ENCODE results near the gene VPS52.

The VPS52 gene

DNA sequence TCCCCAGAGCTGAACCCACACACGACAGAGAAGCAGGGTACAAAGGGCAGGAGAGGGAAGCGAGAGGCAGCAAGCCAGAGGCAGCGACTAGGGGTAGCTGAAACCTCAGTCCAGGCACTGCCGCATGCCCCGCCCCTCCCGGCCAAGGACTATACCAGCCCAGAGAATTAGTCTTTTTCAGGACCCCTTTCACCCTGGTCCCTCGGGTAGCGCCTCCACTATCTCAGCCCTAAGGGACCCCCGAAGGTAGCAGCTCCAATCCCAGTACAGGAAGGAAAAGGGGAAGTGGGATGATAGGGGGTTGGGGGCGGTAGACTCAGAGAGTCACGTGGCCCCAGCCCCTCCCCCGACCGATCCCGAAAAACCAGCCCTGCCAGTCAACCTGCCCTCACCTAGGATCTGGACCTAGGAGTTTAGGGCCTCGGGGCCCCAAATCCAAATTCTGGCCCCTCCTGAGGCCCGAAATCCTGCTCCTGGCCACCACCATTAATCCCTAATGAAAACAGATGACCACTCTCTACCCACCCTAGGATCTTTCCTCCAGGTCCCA lies 25.8 kb upstream of the VPS52 start:
- peaks cover 46% of the 10 kb centered on the region for H3K36me3 Mint-ChIP-seq (ENCODE audit: insufficient read depth)
- peaks cover 47% of the 10 kb centered on the region for H3K4me1 Mint-ChIP-seq
- no peak for DNase-seq (ENCODE audit: low spot score in 2 of 2)
- H3K4me3 Mint-ChIP-seq = peak overlapping the region; percentile 97
- H3K27me3 Mint-ChIP-seq = no peaks in the 10 kb centered on the region
- no peaks in the 10 kb centered on the region for H3K9me3 Mint-ChIP-seq
- ATAC-seq (replicated peaks; ENCODE audit: extremely low read depth, poor library complexity, severe bottlenecking) = no peak
- peak overlapping the region; percentile 98 for H3K27ac Mint-ChIP-seq (ENCODE audit: low read depth)

DNA sequence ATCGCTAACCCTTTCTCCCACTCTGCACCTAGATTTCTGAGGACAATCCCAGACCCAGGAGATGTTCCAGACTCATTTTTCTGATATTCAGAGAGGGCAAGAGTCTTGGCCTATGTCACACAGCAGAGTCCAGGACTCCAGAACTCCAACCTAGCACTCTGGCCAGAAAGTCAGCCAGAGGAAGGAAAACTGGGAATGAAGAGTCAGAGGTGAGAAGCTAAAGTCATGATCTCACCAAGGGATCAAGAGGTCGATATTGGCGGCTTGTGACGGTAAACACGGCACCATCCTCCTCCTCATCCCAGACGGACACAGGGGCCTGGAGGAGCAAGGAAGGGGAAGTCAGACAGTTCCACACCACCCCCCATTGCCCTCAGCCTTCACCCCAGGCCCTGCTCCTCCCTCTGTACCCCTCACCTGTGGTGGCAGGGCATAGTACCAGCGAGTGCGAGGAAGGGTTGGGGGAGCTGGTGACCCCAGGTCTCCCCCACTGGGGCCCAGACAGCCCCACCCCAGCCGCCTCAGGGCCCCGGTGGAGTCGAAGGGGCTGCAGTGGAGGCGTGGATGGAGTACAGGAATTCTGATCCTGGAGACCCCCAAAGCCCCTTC lies 25.2 kb upstream of the VPS52 start:
- Mint-ChIP-seq H3K27ac (ENCODE audit: low read depth) (no peak overlapping the region), H3K9me3 (no peaks in the 10 kb centered on the region), H3K36me3 (ENCODE audit: insufficient read depth) (peaks cover 43% of the 10 kb centered on the region), H3K4me1 (peaks cover 47% of the 10 kb centered on the region), H3K27me3 (no peaks in the 10 kb centered on the region), H3K4me3 (peak overlapping the region; percentile 97)
- DNase-seq (ENCODE audit: low spot score in 2 of 2) (no peak), ATAC-seq (replicated peaks; ENCODE audit: extremely low read depth, poor library complexity, severe bottlenecking) (no peak)

DNA sequence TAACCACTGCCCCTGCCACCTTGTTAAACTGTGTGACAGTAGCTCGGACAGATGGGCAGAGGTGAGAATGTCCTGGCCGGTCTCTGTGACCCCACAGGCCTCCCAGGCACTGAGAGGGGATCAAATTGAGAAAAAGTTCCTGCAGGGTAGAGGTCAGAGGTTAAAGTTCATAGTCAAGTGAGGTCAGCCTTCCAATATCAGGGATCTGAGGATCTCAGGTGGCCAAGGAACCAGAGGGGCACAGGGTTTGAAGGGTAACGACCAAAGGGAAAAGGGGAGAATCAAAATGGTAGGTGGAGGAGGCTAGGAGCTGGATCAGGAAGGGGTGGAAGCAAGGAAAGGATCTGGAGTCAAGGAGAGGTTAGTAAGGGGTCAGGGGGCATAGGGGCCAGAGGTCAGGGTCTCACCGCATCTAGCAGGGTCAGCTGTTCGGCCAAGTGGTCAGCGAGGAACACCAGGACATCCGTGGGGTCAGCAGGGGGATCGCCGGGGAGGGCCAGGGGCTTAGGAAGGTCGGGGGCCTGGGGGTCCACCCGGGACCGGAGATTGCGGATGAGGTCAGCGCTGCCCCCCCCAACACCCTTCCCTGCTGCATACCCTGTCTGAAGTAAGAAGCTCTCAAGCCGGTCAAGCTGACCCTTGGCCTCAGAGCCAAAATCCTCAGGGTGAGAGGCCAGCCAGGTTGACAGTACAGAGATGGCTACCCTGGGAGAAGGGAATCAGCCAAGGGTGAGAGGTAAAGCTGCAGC lies 24.1 kb upstream of the VPS52 start:
- H3K27ac Mint-ChIP-seq (ENCODE audit: low read depth) = peak overlapping the region; percentile 72

DNA sequence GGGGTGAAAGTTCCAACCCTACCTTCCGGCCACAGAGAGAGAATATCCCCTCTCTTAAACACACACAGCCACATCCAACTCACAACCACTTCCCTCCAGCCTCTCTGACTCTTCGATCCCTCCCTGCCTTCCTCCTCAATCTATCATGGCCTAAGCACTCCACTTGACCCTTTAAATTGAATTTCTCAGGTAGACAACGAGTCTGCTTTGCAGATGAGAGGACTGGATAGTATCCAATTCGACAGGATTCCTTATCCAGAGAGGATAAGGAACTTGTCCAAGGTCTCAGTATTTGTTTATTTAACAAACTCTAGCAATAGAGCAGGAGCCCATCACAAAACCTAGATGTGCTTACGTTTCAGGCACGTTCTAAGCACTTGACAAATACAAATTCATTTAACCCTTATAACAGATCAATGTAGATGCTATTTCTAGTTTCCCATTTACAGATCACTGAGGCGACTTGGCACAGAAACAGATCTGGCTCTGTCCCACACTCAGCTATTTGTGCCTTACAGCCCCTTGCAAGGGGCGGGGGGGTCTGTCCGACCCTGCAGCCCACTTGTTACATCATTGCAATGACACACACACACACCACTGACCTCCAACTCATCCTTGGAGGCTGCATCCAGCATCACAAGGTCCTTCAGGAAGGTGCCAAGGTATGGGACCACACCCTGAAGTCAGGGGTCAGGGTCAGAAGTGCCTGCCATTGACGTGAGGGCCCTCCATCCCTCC lies 22.6 kb upstream of the VPS52 start:
- DNase-seq (ENCODE audit: low spot score in 2 of 2) = no peak
- Mint-ChIP-seq H3K36me3 (ENCODE audit: insufficient read depth) (peaks cover 30% of the 10 kb centered on the region), H3K27ac (ENCODE audit: low read depth) (no peak overlapping the region), H3K9me3 (no peaks in the 10 kb centered on the region), H3K27me3 (no peaks in the 10 kb centered on the region), H3K4me1 (peaks cover 47% of the 10 kb centered on the region), H3K4me3 (no peak overlapping the region)
- no peak for ATAC-seq (replicated peaks; ENCODE audit: extremely low read depth, poor library complexity, severe bottlenecking)

More for the DNA sequence above, 24.1 kb upstream of the VPS52 start:
- H3K36me3 Mint-ChIP-seq (ENCODE audit: insufficient read depth) = peaks cover 36% of the 10 kb centered on the region
- H3K4me1 Mint-ChIP-seq = peaks cover 41% of the 10 kb centered on the region
- peak overlapping the region; percentile 97 for H3K4me3 Mint-ChIP-seq
- DNase-seq (ENCODE audit: low spot score in 2 of 2) = no peak
- H3K27me3 Mint-ChIP-seq = no peaks in the 10 kb centered on the region
- no peaks in the 10 kb centered on the region for H3K9me3 Mint-ChIP-seq
- ATAC-seq (replicated peaks; ENCODE audit: extremely low read depth, poor library complexity, severe bottlenecking) = no peak

DNA sequence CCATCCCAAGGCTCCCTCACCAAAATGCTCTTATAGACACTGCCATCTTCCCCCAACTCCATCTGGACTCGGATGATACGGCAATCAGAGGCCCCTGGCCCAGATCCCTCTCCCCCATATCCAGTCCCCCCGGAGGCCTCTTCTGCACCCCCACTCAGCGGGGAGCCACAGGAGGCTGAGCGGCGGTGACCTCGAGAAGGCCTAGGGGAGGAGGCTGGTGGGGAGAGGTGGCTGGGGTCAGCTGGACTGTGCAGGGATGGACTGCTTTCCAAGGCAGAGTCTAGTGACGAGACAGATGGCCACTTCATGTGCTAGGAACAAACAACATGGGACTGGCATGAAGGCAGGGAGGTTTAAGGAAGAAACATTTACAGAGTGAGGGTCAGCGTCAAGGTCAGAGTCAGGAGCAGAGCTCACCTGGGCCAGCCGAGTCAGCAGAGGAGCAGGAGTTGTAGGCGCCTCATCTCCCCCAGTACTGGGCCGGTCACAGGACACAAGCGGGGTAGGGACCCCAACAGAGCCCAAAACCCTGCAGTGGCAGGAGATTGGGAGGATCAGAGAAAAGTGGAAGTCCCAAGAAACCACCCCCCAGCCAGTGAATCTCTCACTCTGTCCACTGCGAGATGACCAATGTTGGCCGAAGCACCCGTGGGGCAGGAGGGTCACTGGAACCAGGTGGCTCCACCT lies 21.5 kb upstream of the VPS52 start:
- no peaks in the 10 kb centered on the region for H3K27me3 Mint-ChIP-seq
- no peak for ATAC-seq (replicated peaks; ENCODE audit: extremely low read depth, poor library complexity, severe bottlenecking)
- H3K4me3 Mint-ChIP-seq = no peak overlapping the region

DNA sequence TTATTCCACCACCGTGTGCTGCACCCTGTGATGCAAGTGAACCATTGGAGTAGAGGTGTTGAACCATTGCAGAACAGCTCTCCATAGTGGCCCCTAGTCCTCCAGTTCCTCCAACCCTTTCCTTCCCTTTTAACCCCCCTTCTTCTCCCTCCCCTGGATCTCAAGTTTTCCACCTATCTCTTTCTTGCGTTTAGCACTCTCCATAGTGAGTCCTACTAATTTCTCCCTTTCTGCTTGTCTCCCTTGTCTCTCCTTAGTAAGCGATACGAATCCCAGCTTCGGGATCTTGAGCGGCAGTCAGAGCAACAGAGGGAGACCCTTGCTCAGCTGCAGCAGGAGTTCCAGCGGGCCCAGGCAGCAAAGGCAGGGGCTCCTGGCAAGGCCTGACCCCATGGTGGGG lies 18.8 kb upstream of the VPS52 start:
- H3K36me3 Mint-ChIP-seq (ENCODE audit: insufficient read depth) = peaks cover 25% of the 10 kb centered on the region
- no peak for DNase-seq (ENCODE audit: low spot score in 2 of 2)

More for the DNA sequence above, 21.5 kb upstream of the VPS52 start:
- H3K36me3 Mint-ChIP-seq (ENCODE audit: insufficient read depth) = peaks cover 28% of the 10 kb centered on the region
- H3K4me1 Mint-ChIP-seq = peaks cover 51% of the 10 kb centered on the region
- H3K9me3 Mint-ChIP-seq = no peaks in the 10 kb centered on the region
- DNase-seq (ENCODE audit: low spot score in 2 of 2) = no peak
- no peak overlapping the region for H3K27ac Mint-ChIP-seq (ENCODE audit: low read depth)

DNA sequence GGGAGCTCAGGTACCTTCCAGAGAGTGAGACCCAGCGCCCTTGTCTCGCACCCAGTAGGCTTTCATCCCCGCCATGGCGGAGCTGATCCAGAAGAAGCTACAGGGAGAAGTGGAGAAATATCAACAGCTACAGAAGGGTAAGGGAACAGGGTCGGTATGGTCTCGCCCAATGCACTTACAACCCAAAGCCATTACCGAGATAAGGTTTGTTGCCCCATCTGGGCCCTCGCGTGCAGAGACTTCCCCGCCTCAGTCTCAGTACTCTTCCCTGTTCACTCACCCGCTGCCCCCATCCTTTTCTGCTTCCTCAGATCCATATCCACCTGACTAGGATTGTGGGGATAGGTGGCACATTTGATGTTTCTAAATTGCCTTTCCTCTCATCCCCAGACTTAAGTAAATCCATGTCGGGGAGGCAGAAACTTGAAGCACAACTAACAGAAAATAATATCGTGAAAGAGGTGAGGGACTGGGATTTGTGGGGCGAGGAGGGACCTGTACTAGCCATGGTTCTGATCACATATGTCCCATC lies 18.2 kb upstream of the VPS52 start:
- Mint-ChIP-seq H3K4me3 (peak overlapping the region; percentile 94), H3K4me1 (peaks cover 46% of the 10 kb centered on the region), H3K9me3 (no peaks in the 10 kb centered on the region), H3K27ac (ENCODE audit: low read depth) (peak overlapping the region; percentile 92), H3K27me3 (no peaks in the 10 kb centered on the region), H3K36me3 (ENCODE audit: insufficient read depth) (peaks cover 25% of the 10 kb centered on the region)
- DNase-seq (ENCODE audit: low spot score in 2 of 2) (no peak), ATAC-seq (replicated peaks; ENCODE audit: extremely low read depth, poor library complexity, severe bottlenecking) (peak; percentile 15)

More for the DNA sequence above, 18.8 kb upstream of the VPS52 start:
- Mint-ChIP-seq H3K4me3 (peak overlapping the region; percentile 94), H3K27me3 (no peaks in the 10 kb centered on the region), H3K4me1 (peaks cover 47% of the 10 kb centered on the region), H3K9me3 (no peaks in the 10 kb centered on the region), H3K27ac (ENCODE audit: low read depth) (no peak overlapping the region)
- no peak for ATAC-seq (replicated peaks; ENCODE audit: extremely low read depth, poor library complexity, severe bottlenecking)

DNA sequence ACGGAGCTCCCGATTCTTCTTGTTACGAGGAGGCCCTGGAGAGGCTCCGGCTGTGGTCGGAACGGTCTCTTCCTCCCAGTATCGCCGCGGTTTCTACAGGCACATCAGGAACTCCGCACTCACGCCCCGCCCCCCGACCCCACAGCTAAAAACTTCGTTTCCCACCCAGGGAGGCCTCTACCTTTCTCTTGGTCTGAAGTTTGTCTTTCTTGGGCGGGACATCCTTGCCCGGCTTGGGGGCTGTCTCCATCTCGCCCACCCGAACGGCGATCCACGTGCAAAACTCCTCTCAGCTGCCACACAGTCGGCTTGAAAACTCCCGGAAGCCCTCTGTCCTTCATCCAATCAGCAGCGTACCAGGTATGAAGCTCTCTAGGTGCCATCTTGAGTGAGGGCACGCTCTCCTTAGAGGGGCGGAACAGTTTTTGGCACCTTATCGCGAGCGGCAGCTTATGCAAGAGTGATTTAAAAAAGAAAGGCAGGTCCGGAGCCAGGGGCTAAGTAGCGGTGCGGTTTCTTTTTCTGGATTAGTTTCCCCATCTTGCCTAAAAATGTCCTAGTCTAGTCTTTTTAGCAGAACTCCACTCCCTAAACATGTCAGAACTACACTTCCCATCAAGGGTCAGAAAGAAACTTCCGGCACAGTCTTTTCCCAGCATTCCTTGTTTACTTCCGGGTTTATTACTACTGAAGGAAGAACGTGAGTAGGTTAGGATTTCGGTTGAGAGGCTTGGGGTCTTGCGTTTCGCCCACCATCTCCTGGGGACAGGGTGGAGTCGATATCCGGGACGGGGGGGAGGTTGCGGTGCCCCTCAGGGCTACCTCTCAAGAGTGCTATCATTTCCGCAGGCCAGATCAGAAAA lies 17.5 kb upstream of the VPS52 start, which contains the start of the genes PFDN6 and WDR46:
Gene PFDN6, plus strand, starts transcription at position 681 of the 863 bp plus-strand sequence. CDS start 256 bp downstream, outside the sequence.
Gene WDR46, minus strand, starts transcription at position 319 of the 863 bp plus-strand sequence. Its CDS starts 69 bp downstream, at position 250.
- DNase-seq (ENCODE audit: low spot score in 2 of 2) (peak; percentile 69 to 76), ATAC-seq (replicated peaks; ENCODE audit: extremely low read depth, poor library complexity, severe bottlenecking) (peak; percentile 97)
- H3K9me3 Mint-ChIP-seq = no peaks in the 10 kb centered on the region
- H3K4me3 Mint-ChIP-seq = peak within 1 kb of the TSS; percentile 94
- no peaks in the 10 kb centered on the region for H3K27me3 Mint-ChIP-seq
- H3K36me3 Mint-ChIP-seq (ENCODE audit: insufficient read depth) = peaks cover 27% of the 10 kb centered on the region
- H3K4me1 Mint-ChIP-seq = peaks cover 46% of the 10 kb centered on the region
- H3K27ac Mint-ChIP-seq (ENCODE audit: low read depth) = peak within 1 kb of the TSS; percentile 92

DNA sequence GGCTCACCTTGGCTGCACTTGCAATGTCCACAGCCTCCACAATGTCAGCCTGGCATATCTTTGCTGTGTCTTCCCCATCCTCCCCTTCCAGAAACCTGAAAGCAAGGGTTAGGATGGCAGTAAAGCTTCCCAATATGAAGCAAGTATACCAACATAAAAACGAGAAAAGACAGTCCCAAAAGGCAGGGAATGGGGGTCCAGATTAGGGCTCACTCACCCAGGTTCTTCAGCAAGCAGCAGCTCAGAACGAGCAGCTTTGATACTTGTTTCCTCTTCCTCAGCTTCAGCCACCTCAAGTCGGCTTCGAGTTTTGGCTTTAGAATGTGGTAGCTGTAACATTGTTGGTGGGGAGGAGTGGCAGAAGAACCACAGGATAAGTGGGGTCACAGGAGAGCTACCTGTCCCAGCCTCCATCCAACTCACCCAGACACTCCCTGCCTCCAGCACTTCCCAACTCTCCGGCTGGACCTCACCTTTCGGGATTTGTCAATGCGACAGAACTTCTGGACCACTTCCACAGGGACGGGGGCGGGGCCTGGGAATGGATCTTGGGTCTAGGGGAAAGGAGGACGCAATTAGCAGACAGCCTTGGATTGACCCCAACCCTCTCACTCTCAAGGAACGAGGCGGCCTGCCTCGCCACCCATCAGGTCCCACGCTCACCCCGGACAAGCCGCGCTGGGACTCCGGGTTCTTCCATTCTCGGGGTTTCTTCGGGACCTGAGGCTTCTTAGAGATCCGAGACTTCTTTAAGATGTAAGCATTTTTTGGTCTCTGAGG lies 16.7 kb upstream of the VPS52 start:
- DNase-seq (ENCODE audit: low spot score in 2 of 2) (no peak), ATAC-seq (replicated peaks; ENCODE audit: extremely low read depth, poor library complexity, severe bottlenecking) (no peak)
- peaks cover 46% of the 10 kb centered on the region for H3K4me1 Mint-ChIP-seq
- H3K4me3 Mint-ChIP-seq = peak overlapping the region; percentile 94
- peak overlapping the region; percentile 92 for H3K27ac Mint-ChIP-seq (ENCODE audit: low read depth)
- no peaks in the 10 kb centered on the region for H3K27me3 Mint-ChIP-seq
- H3K9me3 Mint-ChIP-seq = no peaks in the 10 kb centered on the region
- H3K36me3 Mint-ChIP-seq (ENCODE audit: insufficient read depth) = peaks cover 27% of the 10 kb centered on the region

DNA sequence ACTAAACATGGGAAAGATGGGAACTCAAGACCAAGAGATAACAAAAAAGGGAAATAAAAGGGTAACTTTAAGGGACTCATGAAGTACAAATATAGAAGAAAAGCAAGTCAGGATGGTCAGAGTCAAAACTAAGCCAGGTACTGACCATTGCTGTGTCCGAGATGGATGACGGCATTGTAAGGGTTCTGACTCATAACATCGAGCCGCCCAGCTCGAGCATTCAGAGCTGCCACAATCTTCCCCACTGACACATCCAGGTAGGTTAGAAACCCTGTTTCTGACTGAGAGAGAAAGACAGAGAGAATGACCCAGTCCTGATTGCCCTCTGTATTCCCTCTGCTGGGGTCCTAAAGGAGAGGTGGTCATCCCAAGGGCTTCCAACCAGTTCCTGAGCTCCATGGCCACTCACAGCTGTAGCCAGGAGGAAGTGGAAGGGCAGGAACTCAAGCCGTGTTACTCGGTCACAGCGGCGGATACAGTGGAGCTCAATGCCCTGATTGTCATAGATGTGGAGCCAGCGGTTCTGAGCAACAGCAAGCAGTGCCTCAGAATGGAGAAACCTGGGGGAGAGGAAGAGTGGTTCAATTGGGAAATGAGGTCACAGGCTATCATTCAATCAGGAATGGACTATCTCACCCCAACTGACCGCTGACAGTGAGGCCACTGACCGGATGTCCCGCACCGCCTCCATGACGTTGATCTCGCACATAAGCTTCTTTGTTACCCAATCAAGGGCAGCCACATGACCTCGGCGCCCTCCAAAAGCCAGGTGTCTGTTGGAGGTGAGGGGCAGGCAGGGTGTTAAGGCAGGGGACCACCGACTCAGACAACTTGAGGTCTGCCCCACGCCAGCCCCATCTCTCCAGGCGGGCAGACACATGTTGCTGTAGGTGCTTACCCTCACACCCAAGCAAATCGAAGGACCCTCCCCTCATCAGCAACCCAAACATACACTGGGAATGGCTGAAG lies 15.6 kb upstream of the VPS52 start:
- Mint-ChIP-seq H3K9me3 (no peaks in the 10 kb centered on the region), H3K27me3 (no peaks in the 10 kb centered on the region), H3K4me1 (peaks cover 46% of the 10 kb centered on the region), H3K27ac (ENCODE audit: low read depth) (peak overlapping the region; percentile 22), H3K36me3 (ENCODE audit: insufficient read depth) (peaks cover 30% of the 10 kb centered on the region), H3K4me3 (peak overlapping the region; percentile 94)
- DNase-seq (ENCODE audit: low spot score in 2 of 2) (no peak), ATAC-seq (replicated peaks; ENCODE audit: extremely low read depth, poor library complexity, severe bottlenecking) (no peak)
